ENCODE measurements around the gene LCNL1. TPM values are rescaled to one million over a fixed set of nuclear protein-coding genes. Genes with fewer than 3 reads are reported as not detected.

The LCNL1 gene
- total and polyA plus RNA-seq, 2 donors (not counting 1 experiment from before 2014, with no cell fraction given): not detected

DNA sequence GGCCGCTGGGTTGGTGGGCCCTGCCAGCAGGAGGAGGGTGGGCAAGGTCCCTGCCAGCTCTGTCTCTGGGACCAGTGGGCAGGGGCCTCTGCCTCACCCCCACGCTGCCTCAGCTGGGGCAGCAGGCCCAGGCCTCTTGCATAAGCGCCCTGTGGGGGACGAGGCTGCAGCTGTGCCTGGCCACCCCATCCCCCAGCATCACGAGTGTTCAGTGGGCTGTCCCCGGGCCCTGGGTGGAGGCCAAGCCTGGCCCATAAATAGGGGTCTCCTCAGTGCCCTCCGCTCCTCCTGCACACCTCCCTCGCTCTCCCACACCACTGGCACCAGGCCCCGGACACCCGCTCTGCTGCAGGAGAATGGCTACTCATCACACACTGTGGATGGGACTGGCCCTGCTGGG lies 5.6 kb upstream of the LCNL1 start, which contains the start of gene PTGDS:
PTGDS (plus strand) TSS at position 282 of the 400 bp plus-strand sequence; CDS start at position 357, 75 bp downstream.
- no peak within 1 kb of the TSS for H3K27ac ChIP-seq (ENCODE audit: low read length in 2 of 2)
- POLR2A ChIA-PET: no interaction called here
- H3K4me1 Mint-ChIP-seq: peaks cover 5% of the 10 kb centered on the region
- H3K27ac Mint-ChIP-seq: no peak within 1 kb of the TSS
- CTCF ChIA-PET: interaction anchor here (1.4 kb wide), 1 partner anchor 69 kb away, joined by 3 read pairs; the partner anchor contains the start of gene NPDC1
- intact Hi-C loops (cut with micrococcal nuclease): no loop called here
- H3K9me3 Mint-ChIP-seq (ENCODE audit: insufficient read depth): no peaks in the 10 kb centered on the region
- no peak for DNase-seq
- peak within 1 kb of the TSS; percentile 77 for H3K4me2 ChIP-seq (replicated peaks; ENCODE audit: low read depth, low read length, poor library complexity, severe bottlenecking)
- TF ChIP-seq EZH2 (IDR thresholded peaks at IDR 0.05; ENCODE audit: borderline replicate concordance, insufficient read depth, low read depth, low read length, poor library complexity, severe bottlenecking) (no peak), CTCF (IDR thresholded peaks at IDR 0.05) (no peak)
- ATAC-seq (ENCODE audit: low read depth): no peak
- 86% methylated on average over 10 of the region's 10 CpGs for WGBS (ENCODE audit: insufficient coverage)
- no peaks in the 10 kb centered on the region for H3K36me3 ChIP-seq (replicated peaks in 1 of 2; ENCODE audit: control extremely low read depth in 1 of 2, control insufficient read depth in 1 of 2, extremely low read depth in 1 of 2, insufficient read depth in 2 of 2, low read length in 1 of 2)
- H4K20me1 ChIP-seq (ENCODE audit: control insufficient read depth, insufficient read depth, low read length, poor library complexity, severe bottlenecking): no peaks in the 10 kb centered on the region
- peak within 1 kb of the TSS in 3 of 5 experiments; percentile 2 to 29 (median 14) for H3K4me3 ChIP-seq (ENCODE audit: control extremely low read depth in 1 of 5, extremely low read depth in 1 of 5, insufficient read depth in 1 of 5, low read depth in 2 of 5, low read length in 4 of 5)
- H3K4me3 Mint-ChIP-seq: peak within 1 kb of the TSS; percentile 55
- peaks cover 12% of the 10 kb centered on the region for H3K27me3 Mint-ChIP-seq
- peaks cover 0 to 13% (median 0%) of the 10 kb centered on the region in 3 donors for H3K9me3 ChIP-seq (ENCODE audit: control extremely low read depth in 1 of 3, control insufficient read depth in 2 of 3, insufficient read depth in 1 of 3, low read length in 2 of 3)
- H3K27me3 ChIP-seq (replicated peaks in 1 of 4; ENCODE audit: control extremely low read depth in 1 of 4, control insufficient read depth in 3 of 4, insufficient read depth in 4 of 4, low read length in 3 of 4): peaks cover 0 to 50% (median 8%) of the 10 kb centered on the region in 4 experiments
- H2AFZ ChIP-seq (ENCODE audit: insufficient read depth, low read depth, low read length, poor library complexity, severe bottlenecking): peak within 1 kb of the TSS; percentile 22
- no peaks in the 10 kb centered on the region for H3K79me2 ChIP-seq (ENCODE audit: control insufficient read depth, insufficient read depth, low read length)
- peaks cover 3 to 5% of the 10 kb centered on the region in 2 donors for H3K4me1 ChIP-seq (ENCODE audit: control insufficient read depth in 2 of 2, insufficient read depth in 2 of 2, low read length in 2 of 2)
- no peak within 1 kb of the TSS for H3K9ac ChIP-seq (ENCODE audit: low read length)

DNA sequence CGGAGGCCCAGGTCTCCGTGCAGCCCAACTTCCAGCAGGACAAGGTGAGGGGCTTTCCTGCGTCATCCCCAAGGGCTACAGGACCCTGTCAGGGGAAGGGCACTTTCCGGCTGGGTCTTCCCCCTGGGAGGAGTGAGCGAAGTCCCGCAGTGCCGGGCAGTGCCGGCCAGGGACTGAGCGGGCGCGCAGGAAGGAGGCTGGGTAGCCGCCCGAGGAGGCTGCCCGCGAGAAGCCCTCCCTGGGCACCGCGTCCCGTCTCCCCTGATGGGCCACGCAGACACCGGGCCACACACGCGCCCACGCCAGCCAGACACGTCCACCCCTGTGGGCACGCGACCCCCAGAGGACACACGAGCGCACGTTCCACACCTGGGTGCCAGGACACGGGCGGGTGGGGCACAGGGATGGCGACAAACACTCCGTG lies 5.1 kb upstream of the LCNL1 start:
- peaks cover 5% of the 10 kb centered on the region for H3K4me1 Mint-ChIP-seq
- peaks cover 0 to 13% (median 0%) of the 10 kb centered on the region in 3 donors for H3K9me3 ChIP-seq (ENCODE audit: control extremely low read depth in 1 of 3, control insufficient read depth in 2 of 3, insufficient read depth in 1 of 3, low read length in 2 of 3)
- intact Hi-C loops (cut with micrococcal nuclease): no loop called here
- peak overlapping the region; percentile 77 for H3K4me2 ChIP-seq (replicated peaks; ENCODE audit: low read depth, low read length, poor library complexity, severe bottlenecking)
- DNase-seq (no peak), ATAC-seq (ENCODE audit: low read depth) (no peak)
- no peaks in the 10 kb centered on the region for H4K20me1 ChIP-seq (ENCODE audit: control insufficient read depth, insufficient read depth, low read length, poor library complexity, severe bottlenecking)
- H3K4me3 ChIP-seq (ENCODE audit: control extremely low read depth in 1 of 5, extremely low read depth in 1 of 5, insufficient read depth in 1 of 5, low read depth in 2 of 5, low read length in 4 of 5): peak overlapping the region in 3 of 5 experiments; percentile 2 to 29 (median 14)
- no peak overlapping the region for H3K27ac Mint-ChIP-seq
- H3K4me1 ChIP-seq (ENCODE audit: control insufficient read depth in 2 of 2, insufficient read depth in 2 of 2, low read length in 2 of 2): peaks cover 3 to 5% of the 10 kb centered on the region in 2 donors
- POLR2A ChIA-PET: interaction anchor here (0.9 to 1.1 kb wide), 2 partner anchors 15 to 92 kb away, joined by 3 to 4 read pairs; partner anchors contain the start of gene PAXX
- H3K27ac ChIP-seq (ENCODE audit: low read length in 2 of 2): no peak overlapping the region
- peaks cover 12% of the 10 kb centered on the region for H3K27me3 Mint-ChIP-seq
- H3K9ac ChIP-seq (ENCODE audit: low read length): no peak overlapping the region
- no peaks in the 10 kb centered on the region for H3K79me2 ChIP-seq (ENCODE audit: control insufficient read depth, insufficient read depth, low read length)
- H3K36me3 ChIP-seq (replicated peaks in 1 of 2; ENCODE audit: control extremely low read depth in 1 of 2, control insufficient read depth in 1 of 2, extremely low read depth in 1 of 2, insufficient read depth in 2 of 2, low read length in 1 of 2): no peaks in the 10 kb centered on the region
- H3K4me3 Mint-ChIP-seq: peak overlapping the region; percentile 55
- peaks cover 0 to 54% (median 8%) of the 10 kb centered on the region in 4 experiments for H3K27me3 ChIP-seq (replicated peaks in 1 of 4; ENCODE audit: control extremely low read depth in 1 of 4, control insufficient read depth in 3 of 4, insufficient read depth in 4 of 4, low read length in 3 of 4)
- 49% methylated on average over 32 of the region's 33 CpGs for WGBS (ENCODE audit: insufficient coverage)
- CTCF ChIA-PET: no interaction called here
- TF ChIP-seq CTCF (IDR thresholded peaks at IDR 0.05) (no peak), EZH2 (IDR thresholded peaks at IDR 0.05; ENCODE audit: borderline replicate concordance, insufficient read depth, low read depth, low read length, poor library complexity, severe bottlenecking) (no peak)
- peak overlapping the region; percentile 22 for H2AFZ ChIP-seq (ENCODE audit: insufficient read depth, low read depth, low read length, poor library complexity, severe bottlenecking)
- H3K9me3 Mint-ChIP-seq (ENCODE audit: insufficient read depth): no peaks in the 10 kb centered on the region
